ENCODE measurements around the gene TDRD3.

DNA sequence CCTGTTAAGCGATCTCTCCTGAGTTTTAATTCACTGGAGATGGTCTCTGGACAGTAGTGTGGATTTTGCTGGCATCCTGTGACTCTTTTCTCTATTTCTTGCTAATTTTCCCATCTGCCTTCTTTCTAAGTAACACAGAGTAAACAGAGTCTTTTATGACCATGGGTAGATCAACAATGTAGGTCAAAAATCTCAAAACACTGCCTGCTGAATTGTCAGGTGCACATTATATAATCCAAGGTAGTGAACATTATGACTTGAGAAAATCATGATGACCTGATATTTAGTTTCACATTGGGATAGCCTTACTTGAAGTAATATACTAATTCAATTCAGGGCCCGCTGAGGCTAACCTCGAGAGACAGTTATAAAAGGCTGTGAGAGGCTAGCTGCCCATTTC lies 180.7 kb downstream of the TDRD3 start:
- TF ChIP-seq, protein P1, sequence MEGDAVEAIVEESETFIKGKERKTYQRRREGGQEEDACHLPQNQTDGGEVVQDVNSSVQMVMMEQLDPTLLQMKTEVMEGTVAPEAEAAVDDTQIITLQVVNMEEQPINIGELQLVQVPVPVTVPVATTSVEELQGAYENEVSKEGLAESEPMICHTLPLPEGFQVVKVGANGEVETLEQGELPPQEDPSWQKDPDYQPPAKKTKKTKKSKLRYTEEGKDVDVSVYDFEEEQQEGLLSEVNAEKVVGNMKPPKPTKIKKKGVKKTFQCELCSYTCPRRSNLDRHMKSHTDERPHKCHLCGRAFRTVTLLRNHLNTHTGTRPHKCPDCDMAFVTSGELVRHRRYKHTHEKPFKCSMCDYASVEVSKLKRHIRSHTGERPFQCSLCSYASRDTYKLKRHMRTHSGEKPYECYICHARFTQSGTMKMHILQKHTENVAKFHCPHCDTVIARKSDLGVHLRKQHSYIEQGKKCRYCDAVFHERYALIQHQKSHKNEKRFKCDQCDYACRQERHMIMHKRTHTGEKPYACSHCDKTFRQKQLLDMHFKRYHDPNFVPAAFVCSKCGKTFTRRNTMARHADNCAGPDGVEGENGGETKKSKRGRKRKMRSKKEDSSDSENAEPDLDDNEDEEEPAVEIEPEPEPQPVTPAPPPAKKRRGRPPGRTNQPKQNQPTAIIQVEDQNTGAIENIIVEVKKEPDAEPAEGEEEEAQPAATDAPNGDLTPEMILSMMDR (IDR thresholded peaks at IDR 0.05), result no peak
- TF ChIP-seq POLR2A (IDR thresholded peaks at IDR 0.05), result no peak
